ENCODE measurements around the gene TXNDC5. TPM values are rescaled to one million over a fixed set of nuclear protein-coding genes. Genes with fewer than 3 reads are reported as not detected.
"Not testable (repeated sequence)": the region's sequence is repeated elsewhere in the genome, so short reads cannot be mapped to it uniquely, and the experiment has no call there.

Gene TXNDC5
- total RNA-seq, 1 donor from 2014 or later: 66.4 TPM

DNA sequence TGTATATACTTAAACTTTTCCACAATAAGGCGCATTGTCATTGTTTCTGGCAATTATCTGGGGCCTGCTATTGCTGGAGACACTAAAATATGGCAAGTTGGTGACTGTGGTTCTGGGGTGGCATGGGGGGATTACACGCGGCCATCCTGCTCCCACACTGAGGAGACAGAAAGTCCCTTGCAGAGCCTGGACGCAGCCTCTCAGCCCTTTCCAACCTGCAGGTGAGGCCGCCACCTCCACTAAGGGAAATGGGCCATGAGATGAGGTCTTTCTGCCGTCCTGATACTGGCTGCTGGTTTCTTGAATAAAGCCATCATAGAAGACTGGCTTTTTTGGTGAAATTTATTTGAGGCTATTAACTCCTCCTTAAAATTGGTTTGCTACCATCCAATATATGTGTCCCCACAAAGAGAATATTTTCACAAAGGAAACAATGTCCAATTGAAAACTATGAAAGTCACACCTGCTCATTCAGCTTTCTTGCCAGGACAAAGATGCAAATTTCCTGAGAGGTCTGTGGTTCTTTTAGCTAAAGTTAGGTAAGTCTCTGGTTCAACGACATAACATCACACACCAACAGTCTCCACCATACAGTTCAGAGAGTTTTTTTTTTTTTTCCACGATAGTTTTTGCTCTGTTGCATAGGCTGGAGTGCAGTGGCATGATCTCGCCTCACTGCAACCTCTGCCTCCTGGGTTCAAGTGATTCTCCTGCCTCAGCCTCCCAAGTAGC is 13.0 kb downstream of the TXNDC5 start:
- intact Hi-C loops (cut with micrococcal nuclease): no loop called here

DNA sequence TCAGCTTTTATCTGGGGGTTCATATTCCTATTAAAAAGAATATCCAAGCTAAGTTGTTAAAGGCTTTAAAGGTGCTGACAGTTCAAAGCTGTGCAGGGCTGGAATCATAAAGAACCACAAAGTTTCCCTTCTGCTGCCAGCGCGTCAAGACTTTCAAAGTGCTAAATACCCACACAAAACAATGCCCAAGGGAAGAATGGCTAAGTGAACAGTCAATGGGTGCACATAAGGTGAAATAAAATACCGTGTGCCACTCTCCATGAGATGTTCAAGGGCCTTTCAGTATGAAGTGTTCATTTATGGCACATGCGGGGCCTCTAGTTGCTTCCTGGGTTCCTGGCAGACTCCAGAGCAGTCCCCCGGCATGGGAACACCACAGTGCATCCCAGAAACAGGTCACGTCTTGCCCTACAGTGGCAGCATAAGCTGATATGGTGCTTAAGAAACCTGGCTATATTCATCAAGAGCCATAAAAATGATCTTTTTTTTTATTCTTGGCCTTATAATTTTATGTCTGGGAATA is 14.1 kb downstream of the TXNDC5 start:
- intact Hi-C loops (cut with micrococcal nuclease): no loop called here

DNA sequence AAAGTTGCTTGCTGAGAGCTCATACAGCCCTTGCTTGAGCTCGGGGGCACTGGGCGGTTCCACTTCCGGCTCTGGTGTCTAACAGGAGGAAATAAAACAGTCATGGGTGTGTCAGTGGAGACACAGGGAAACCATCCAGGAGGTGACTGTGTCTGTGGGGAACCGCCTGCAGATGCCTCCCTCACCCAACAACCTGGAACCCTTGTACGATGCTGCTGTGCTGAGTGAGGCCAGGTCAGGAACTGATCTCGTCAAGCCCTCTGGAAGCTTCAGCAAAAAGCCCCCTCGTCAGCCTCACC is 15.5 kb downstream of the TXNDC5 start:
- intact Hi-C loops (cut with micrococcal nuclease): no loop called here

DNA sequence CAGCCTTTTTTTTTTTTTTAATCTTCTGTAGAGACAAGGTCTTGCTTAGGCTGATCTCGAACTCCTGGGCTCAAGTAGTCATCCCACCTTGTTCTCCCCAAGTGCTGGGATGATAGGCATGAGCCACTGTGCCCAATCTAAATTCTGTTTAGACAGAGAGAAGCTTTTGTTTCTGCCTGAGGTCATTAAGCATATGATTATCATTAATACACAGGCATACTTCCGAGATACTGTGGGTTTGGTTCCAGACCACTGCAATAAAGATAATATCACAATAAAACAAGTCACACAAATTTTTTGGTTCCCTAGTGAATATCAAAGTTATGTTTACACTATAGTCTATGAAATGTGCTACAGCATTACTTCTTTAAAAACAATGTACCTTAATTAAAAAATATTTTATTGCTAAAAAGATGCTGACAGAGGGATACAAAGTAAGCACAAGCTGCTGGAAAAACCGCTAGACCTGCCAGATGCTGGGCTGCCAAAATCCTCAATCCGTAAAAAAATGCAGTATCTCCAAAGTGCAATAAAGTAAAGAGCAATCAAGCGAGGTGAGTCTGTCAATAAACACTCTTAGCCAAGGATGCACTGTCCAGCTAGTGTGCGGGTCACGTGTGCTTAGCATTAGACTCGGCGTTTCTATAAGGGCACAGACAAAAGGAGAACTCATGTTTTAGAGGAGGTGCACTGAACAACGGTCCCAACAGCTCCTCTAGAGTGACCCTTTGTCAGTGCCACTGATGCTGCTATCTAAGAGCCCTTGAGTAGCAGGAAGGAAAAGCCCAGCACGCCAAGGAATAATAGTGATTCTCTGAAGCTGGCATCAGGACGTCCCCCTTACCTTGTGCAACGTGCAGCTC is 16.1 kb downstream of the TXNDC5 start:
- intact Hi-C loops (cut with micrococcal nuclease): no loop called here

DNA sequence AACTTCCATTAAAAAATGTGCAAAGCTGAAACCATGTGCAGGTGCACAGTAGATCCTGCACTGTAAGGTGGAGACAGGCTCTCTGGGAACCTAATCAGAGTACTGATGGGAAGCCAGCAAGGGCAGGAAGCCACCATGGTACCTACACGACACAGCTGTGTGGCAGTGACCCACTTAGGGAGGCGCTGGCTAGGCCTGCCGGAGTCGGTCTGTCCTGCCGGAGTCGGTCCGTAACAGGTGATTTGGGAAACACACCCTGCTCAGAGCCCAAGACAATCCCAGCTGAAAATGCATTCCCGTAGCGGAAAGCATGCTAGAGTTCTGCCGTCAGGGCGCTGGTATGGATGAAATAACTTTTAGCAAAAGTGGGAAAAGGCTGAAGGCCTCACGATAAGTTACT is 17.2 kb downstream of the TXNDC5 start:
- intact Hi-C loops (cut with micrococcal nuclease): no loop called here

DNA sequence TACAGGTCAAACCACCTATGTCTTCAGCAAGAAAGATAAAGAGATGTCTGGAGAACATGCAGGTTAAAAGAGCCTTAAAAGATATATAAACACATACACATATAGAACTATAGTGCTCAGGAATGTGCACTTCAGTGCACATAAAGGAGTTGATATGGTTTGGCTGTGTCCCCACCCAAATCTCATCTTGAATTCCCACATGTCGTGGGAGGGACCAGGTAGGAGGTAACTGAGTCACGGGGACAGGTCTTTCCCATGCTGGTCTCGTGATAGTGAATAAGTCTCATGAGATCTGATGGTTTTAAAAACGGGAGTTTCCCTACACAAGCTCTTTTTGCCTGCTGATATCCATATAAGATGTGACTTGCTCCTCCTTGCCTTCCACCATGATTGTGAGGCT is 18.2 kb downstream of the TXNDC5 start:
- intact Hi-C loops (cut with micrococcal nuclease): not testable (repeated sequence)

DNA sequence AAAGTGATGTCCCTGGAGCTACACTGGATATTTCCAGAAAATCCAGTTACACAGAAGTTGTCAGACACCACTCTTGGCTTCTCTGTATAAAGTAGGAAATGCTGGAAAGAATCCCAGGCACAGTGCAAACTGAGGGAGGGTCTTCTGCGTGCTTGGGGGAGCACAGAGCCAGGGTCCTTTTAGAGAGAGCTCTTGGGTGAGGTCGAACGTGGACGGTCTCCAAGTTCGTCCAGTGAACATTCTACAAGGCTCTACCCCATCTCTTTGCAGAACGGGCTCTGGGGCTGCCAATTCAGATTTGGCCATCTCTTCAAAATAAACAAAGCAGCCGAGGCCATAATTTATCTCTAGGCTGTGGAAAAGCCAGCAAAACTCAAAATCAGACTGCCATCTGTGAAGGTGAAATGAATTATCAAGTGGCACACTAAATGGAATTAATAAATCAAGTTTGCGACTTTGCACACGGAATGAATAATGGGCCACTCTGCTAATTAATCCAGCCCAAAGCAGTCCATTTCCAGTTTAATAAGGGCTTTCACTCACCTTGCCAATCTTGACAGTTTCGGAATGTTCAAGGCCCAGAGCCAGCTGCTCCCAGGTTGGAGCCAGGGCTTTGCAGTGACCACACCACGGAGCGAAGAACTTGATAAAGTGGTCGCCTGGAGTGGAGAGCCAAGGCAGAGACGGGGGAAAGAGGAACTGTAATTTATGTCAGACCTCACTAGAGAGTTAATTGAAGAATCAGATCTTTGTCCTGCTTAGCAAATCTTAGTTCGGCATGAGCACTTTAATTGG is 19.3 kb downstream of the TXNDC5 start:
- intact Hi-C loops (cut with micrococcal nuclease): no loop called here

DNA sequence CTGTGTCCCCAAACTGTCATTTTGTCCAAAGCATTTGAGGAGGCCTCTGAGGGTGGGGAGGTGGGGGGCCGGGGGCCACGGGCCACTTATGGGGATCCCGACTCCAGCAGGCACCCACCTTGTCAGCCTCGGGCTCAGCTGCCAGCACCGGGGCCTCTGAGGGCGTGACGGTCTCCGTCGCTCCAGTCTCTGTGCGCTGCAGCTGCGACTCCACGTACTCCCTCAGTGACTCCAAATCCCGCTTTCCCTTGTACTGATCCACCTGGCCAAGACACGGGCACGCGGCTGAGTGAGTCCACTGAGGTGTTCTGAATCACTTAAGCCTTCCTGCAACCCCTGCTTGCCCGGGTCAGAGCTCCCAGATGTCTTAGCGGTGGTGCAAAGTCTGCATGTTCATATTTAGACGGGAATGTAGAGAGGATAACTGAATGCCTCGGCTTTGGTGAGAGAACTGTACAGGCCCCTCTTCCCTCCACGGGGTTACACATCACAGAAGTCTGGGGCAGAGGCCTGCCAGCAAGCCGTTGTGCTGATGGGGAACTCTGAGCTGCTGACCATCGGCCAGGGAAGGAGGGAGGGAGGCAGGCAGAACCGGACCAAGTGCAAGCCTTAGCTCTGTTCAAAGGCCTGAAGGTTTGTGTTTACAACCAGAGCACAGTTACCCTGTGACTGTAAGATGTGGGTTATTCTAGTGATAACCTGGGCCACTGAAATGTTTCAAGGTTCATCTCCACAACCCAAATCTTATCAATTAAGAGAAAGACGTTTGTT is 21.8 kb downstream of the TXNDC5 start:
- intact Hi-C loops (cut with micrococcal nuclease): no loop called here

DNA sequence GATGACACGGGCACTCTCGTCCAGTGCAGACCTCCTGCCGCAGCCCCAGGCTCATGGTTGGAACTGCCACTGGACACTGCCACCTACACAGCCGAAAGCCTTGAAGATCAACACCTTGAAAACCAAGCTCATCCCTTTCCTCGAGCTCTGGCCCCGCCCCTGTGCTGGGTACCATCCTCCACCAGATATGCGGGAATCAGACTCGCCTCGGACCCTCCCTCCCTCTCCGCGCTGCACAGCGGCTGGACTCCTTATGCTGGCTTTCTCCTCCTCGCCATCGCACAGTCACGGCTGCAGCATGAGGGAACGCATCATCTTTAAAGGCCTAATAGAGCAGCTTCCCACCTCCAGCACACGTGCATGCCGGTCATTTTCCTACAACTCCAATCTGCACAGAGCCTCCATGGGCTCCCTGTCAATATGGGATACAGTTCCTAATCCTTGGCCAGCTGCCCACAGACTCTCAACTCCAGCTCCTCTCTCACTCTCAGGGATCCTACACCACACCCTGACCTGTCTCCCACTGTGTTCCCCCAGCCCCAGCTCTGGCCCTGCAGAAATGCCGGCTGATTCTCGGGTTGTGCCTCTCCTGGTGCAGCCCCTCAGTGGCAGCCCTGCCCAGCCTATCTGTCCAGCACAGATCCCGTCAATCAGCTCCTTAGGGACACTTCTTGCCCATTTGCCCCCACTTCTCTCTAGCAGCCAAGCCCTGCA is 23.2 kb downstream of the TXNDC5 start:
- intact Hi-C loops (cut with micrococcal nuclease): no loop called here

DNA sequence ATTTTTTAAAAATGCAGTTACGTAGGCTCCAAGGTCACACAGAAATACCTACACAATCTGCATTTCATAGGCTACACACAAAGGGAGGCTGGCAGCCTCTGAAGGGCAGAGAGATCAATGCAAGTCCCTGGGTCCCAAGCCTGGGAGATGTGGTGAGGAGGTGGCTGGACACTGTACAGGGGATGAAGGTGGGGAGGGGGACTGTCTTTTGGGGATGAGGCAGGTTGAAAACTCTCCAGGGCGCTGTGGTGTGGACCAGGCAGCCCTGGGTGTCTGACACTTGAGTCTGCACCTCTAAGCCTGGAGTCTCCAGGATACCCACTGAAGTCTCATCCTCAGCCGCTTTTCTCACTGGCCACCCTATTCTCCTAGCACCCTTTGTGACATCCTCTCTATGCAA is 24.5 kb downstream of the TXNDC5 start:
- intact Hi-C loops (cut with micrococcal nuclease): no loop called here

DNA sequence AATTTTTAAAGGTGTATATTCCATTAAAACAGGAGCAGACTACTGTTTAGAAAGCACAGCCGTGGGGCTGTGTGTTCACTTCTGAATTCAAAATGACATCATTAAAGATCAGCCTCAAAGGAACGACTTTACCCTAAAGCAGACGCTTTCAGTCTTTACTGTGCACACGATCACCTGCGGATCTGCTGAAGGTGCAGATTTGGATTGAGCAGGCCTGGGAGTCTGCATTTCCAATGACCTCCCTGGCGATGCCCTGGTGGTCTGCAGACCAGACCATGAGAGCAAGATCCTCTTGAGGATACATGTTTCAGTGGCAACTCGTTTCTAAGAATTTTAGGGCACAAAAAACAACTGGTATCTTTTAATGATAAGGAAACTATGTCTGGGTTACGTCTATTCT is 27.2 kb downstream of the TXNDC5 start:
- intact Hi-C loops (cut with micrococcal nuclease): no loop called here

DNA sequence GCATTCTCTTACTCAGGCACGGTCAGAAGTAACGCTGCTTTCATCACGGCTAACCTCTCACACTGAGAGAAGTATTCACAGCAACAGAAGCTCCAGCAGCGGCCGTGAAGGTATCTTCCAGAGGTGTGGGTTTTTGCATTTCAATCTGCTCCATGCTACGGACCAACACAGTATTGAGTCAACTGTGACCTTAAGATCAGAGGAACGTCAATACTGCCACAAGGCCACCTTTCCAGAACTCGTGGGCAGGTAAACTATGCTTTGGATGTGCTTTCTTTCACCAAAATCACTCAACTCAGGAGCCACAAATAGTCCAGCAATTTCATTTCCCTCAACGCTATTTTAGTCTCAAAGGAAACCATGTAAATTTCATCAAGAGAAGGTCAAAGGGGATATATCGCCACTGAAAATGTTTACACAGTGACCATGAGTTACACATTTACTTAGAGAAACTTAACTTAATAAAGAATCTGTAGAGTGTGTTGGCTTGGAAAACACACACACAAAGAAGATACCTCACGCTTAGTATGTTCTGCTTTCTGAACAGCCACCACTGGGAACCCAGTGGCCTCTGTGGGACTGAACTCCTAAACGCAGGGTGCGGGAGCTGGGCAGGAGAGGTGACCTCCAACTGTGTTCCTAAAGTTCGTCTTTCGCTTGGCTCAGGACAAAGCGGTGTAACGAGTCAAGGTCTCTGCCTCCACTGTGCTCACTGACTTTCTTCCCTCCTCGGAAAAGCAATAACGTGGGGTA is 27.9 kb downstream of the TXNDC5 start:
- intact Hi-C loops (cut with micrococcal nuclease): no loop called here

DNA sequence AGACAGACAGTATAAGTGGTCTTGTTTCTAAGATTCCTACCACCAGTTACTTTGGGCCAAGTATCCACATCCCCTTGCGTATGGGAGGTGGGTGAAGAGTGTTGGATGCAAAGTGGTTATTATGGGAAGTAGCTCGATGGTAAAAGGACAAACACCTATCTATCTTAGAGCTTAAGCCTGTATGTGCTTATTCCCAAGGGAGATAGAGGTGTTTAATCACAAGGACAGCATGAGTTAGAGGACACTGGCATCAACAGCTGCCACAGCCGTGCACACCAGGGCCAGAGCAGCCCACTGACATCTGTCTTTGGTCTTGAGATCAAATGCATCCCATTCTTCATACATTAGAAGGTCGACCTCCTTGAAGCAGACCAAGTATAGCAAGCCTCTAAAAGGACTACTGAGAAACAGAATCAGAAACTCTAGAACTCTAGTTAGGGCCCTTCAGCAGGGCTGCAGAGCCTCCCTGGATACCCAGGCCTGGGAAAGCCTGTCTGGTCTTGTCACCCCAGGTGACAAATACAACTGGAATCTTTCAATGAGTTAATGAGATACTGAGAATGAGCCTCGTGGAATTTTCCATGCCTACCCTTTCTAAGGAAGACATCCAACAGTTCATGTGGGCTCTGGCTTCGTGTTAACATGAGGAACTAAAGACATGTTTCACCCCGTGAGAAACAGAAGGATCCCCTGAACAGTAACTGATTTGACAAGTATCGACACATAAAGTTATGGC is 28.7 kb downstream of the TXNDC5 start:
- intact Hi-C loops (cut with micrococcal nuclease): no loop called here

DNA sequence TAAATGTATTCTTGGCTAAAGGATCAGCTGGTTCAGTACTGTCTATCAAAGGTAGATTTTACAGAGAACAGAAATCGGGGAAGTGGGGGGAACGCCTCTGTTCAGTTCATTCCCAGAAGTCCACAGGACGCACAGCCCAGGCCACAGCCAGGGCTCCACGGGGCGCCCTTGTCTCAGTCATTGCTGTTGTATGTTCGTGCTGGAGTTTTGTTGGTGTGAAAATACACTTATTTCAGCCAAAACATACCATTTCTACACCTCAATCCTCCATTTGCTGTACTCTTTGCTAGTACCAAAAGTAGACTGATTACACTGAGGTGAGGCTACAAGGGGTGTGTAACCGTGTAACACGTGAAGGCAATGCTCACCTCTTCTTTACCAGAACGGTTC is 29.9 kb downstream of the TXNDC5 start:
- intact Hi-C loops (cut with micrococcal nuclease): no loop called here

DNA sequence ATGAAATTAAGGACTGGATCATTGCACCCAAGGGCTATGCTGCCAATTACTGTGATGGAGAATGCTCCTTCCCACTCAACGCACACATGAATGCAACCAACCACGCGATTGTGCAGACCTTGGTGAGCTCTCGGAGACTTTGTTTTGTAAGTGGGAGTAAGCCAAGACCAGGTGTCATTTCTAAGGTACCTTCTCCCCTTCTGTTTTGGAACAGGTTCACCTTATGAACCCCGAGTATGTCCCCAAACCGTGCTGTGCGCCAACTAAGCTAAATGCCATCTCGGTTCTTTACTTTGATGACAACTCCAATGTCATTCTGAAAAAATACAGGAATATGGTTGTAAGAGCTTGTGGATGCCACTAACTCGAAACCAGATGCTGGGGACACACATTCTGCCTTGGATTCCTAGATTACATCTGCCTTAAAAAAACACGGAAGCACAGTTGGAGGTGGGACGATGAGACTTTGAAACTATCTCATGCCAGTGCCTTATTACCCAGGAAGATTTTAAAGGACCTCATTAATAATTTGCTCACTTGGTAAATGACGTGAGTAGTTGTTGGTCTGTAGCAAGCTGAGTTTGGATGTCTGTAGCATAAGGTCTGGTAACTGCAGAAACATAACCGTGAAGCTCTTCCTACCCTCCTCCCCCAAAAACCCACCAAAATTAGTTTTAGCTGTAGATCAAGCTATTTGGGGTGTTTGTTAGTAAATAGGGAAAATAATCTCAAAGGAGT is 30.4 kb downstream of the TXNDC5 start:
- intact Hi-C loops (cut with micrococcal nuclease): no loop called here

DNA sequence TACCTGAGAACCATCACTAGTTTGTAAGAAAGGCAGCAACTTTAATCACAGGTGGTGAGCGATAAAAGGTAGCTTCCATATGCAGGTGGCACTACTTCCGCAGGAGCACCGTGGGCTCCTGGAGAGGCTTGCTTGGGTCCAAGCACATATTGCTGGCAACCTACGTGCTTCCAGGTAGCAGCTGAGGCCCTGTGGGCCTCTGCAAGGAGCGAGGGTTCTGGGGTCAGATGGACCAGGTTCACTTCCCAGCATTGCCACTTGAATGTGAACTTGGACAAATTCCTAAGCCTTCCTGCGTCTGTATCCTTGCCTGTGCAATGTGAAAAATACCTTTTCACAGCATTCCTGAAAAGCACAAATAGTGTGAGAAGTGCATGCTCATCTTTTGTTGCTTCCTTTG is 31.0 kb downstream of the TXNDC5 start:
- intact Hi-C loops (cut with micrococcal nuclease): no loop called here

DNA sequence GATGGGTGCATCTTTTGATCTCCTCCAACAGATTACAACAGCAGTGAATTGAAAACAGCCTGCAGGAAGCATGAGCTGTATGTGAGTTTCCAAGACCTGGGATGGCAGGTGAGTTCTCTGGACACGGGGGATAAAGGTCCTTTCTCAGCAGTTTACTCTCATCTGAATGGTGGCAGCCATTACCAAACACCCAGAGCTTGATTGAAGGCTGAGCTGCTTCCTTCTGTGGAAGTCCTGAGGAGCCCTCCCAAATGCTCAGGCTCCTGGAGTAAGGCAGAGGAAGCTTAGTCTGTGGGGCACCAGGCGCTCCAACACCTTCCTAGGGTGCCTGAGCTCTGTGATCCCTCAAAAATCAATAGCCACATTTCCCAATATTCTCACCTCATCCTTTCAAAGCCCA is 31.5 kb downstream of the TXNDC5 start:
- intact Hi-C loops (cut with micrococcal nuclease): no loop called here

DNA sequence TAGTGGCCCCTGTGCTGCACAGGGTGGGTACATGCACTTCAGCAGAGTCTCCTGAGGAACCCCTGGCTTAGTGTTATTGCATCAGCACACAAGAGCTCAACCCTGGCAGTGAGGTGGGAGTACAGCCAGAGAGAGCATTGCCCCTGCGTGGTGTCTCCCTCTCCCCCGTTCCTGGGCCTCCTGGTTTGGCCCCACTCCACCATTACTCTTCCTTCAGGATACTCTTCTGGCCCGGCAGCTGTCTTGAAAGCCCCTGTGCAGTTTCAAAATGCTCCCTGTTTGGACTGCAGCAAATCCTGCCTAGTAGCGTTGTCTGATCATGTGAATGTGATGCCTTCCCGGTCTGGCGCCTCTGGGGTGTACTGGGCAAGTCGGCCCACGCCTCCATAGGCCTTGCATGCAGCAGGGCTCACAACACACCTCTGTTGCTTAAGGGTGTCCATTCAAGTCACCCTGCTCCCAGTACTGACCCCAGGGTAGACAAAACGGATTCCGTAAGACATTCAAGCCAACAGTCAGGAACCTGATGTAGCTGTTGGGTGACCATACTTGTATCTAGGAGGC is 32.1 kb downstream of the TXNDC5 start:
- intact Hi-C loops (cut with micrococcal nuclease): no loop called here
